CMK (cell line): ENCODE results near the gene TRAM1L1.
A peak's percentile ranks its signal among the peaks of the same experiment; 100 is the strongest.

Source experiments
- DNase-seq: peaks from one replicate; pipeline ENCODE4 v3.0.0-alpha.2; 2010; ENCODE audit warnings: low read depth

Gene TRAM1L1

DNA sequence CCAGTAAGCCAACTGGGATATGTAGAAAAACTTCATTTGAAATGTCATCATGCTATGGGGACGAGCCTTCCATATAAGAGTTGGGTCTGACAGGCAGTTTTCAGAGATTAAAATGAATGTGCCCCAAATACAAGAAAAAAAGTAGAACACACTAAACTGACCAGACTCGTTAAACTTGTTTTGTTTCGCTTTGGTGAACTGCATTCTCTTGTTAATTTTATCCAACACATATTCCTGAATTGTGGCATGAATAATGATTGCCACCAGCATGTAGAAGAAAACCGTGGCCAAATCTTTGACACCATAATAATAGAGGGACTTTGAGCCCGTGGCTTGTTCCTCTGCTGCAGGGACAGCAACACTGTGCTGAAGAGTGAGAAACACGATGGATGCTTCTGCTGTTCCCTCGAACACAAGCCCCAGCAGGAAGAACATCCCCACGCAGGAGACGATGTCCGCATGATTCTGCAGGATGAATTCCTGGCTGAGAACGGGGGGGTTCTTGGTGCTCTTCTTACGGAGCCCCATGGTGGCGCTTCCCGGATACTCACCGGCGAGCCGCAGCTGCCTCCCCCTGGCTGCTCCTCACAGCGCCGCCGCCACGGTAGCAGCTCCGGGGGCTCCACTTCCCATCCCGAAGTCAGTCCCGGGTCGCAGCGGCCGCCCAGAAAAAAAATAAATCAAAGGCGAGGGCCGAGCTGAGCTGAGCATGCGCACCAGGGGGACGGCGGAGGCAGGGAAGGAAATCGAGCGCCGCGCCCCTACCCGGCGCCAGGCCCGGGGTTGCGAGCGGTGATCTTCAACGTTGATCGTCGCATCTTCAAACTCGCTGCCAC, at the start of gene TRAM1L1:
TRAM1L1 (minus strand) TSS at position 711 of the 836 bp plus-strand sequence; CDS start at position 528, 183 bp downstream.
- DNase-seq: peak; percentile 49

GRCh38 chr4:117134386-117134785, 49.0 kb upstream of the TRAM1L1 start:
- no peak for DNase-seq

- DNase-seq: no peak
Observed at GRCh38 chr4:117096886-117097285, 11.5 kb upstream of the TRAM1L1 start.

GRCh38 chr4:117096462-117096861, 11.1 kb upstream of the TRAM1L1 start:
- DNase-seq: no peak

- DNase-seq: no peak
Observed at GRCh38 chr4:117093571-117093970, 8.2 kb upstream of the TRAM1L1 start.

GRCh38 chr4:117077760-117078159, 7.6 kb downstream of the TRAM1L1 start:
- DNase-seq: no peak

DNA sequence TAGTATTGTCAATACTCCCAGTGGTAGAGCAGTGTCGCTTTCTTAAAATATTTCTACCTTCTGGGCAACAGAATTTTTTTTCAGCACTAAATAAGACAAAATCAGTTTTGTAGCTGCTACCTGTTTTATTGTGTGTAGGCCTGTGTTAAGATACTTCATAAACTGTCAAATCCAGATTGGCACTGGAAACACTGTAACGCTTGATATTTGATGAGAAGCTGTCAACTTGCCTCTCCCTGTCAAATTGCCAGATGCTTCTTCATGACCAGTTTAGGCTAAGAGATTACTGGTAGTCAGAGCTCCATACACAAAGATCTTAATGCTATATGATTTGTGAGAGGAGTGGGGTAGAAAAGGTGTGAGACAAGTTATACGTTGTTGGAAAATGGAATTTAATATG, 17.3 kb downstream of the TRAM1L1 start:
- DNase-seq: no peak

GRCh38 chr4:117063961-117064696, 21.2 kb downstream of the TRAM1L1 start:
- DNase-seq: no peak

DNA sequence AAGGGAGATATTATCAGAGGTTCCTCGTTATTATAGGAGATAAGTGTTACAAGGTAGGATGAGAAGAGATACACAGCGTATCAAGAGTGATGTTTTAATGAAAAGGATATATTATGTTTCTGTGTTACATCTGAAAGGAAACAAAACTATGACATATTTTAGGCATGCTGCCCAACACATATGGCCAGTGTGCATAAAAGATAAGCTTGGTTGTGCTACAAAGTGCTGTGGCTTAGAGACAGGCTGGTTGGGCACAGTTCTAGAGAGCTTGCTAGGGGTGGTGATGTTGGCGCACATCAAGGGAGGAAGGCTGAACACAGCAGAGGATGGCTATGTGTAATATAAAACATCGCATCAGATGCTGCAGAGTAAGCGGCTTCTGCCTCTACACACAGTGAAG, 42.4 kb downstream of the TRAM1L1 start:
- no peak for DNase-seq
